GM18498 (cell line): ENCODE data around the gene STK32C.
"Not testable (repeated sequence)": the region's sequence is repeated elsewhere in the genome, so short reads cannot be mapped to it uniquely, and the experiment has no call there.

Source experiments
- ATAC-seq: cut with Tn5 transposase; IDR thresholded peaks from one replicate; pipeline ENCODE4 v1.9.1; 2021; ENCODE audit warnings: mild to moderate bottlenecking, moderate library complexity; ENCODE audit not compliant: unreplicated experiment

Gene STK32C

GRCh38 chr10:132303361-132304115 lies 4.2 kb downstream of the STK32C start:
- no peak for ATAC-seq

GRCh38 chr10:132302421-132303310 lies 5.1 kb downstream of the STK32C start:
- no peak for ATAC-seq

GRCh38 chr10:132301371-132302330 lies 6.1 kb downstream of the STK32C start:
- ATAC-seq, result no peak

DNA sequence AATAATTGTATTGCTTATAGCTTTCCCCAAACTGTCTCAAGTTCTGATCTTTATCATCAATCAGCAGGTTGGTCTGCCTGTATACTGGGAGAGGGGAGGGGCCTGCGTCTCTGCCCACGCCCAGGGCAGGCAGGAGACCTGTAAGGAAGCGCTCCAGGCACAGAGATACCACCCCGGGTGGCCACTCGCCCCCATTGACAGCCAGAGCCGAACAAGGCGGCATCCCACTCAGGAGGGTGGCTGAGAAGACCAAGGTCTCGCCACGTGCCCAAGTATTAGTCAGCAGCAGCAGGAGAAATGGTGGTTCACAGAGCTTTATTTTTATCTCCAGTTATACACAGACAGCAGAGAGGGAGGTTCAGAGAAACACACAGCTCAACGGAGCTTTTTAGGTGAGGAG lies 7.2 kb downstream of the STK32C start:
- no peak for ATAC-seq

- no peak for ATAC-seq
Observed at GRCh38 chr10:132299371-132300336, 8.1 kb downstream of the STK32C start.

DNA sequence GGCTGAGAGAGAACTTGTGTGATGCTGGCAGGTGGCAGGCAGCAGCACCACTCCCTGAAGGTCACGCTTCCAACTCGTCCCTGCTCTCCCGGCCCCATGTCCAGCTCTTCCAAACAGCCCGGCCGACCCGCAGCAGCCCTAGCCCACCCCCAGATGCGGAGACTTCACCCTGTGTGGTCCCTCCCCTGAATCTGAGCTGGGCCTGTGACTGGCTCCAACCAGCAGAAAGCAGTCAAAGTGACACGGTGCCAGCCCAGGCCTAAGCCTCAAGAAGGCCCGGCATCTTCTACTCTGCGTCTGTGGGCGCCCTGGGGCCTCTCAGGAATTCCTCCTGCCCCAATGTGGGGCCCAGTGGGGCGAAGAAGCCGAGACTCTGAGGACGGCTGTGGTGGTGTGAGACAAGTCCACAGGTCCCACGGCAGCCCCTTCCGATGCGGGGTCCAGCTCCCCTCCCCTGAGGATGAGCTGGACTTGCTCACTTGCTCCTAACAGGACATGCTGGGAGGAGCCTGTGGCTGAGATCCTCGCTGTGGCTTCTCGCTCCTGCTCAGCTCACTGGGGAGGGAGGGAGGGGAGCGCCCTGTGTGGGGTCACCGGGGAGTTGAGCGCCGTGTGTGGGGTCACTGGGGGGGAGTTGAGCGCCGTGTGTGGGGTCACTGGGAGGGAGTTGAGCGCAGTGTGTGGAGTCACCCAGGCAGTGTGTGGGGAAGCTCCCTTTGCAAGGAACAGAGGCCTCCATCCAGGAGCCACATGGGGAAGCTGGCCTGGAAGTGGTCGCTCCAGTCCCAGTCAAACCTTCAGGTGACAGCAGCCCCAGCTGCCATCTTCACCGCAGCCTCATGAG lies 9.5 kb downstream of the STK32C start:
- ATAC-seq, result no peak

DNA sequence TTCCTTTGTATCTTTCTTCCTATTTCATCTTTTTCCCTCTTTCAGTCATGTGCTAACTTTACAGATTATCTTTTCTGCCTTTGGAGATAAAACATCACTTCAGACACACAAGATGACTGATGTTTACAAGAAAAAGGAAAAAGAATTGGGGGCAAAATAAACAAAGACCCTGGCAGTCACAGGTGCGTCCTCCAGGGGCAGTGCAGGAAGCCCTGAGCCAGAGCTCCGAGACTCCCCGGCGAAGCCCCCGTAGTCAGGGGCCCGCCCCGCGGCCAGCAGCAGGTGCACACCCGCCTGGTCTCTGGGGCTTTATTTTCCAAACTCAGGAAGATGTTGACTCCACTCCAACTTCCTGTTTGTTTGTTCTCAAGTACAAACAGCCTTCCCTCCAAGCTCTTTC lies 10.2 kb downstream of the STK32C start:
- no peak for ATAC-seq

GRCh38 chr10:132296666-132297443 lies 10.9 kb downstream of the STK32C start:
- ATAC-seq, result no peak

DNA sequence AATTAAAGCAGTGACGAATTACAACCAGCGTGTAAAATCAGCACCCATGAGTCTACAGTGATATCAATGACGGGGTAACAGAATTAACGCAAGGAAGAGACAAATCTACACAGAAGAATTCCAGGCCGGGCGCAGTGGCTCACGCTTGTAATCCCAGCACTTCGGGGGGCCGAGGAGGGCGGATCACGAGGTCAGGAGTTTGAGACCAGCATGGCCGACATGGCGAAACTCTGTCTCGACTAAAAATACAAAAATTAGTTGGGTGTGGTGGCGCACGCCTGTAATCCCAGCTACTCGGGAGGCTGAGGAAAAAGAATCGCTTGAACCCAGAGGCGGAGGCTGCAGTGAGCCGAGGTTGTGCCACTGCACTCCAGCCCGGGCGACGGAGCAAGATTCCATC lies 12.3 kb downstream of the STK32C start:
- not testable (repeated sequence) for ATAC-seq

DNA sequence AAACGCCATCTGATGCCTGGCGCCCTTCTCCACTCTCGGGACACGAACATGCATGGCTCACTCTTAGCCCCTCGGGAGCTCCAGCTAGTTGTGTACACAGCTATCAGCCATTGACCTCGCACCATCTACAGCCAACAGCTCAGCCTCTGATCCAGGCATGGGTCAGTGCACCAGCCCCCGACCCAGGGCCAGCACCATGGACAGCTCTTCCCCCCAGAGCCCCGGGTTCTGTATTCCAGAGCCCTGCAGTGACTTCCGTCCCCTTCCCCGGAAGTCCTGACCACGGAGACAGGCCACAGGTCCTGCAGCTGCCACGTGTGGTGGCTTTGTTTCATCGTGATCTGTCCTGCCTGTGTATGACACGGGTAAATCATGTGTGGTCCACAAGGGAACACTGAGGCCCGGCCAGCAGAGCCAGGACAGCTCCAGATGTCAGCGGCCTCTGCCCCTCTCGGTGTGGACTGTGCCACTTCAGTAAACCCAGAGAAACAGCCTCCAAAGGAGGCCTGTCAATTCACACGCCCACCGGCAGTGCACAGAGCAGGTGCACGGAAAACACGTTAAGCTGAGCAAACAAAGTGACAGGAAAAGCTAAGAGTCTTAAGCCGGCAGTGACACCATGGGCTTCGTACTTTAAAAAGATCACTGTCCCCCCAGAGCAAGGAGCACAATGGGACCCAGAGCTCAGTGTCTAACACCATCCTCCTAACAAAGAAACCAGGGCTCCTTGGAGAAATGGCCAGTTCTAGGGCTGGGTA lies 13.0 kb downstream of the STK32C start:
- no peak for ATAC-seq

DNA sequence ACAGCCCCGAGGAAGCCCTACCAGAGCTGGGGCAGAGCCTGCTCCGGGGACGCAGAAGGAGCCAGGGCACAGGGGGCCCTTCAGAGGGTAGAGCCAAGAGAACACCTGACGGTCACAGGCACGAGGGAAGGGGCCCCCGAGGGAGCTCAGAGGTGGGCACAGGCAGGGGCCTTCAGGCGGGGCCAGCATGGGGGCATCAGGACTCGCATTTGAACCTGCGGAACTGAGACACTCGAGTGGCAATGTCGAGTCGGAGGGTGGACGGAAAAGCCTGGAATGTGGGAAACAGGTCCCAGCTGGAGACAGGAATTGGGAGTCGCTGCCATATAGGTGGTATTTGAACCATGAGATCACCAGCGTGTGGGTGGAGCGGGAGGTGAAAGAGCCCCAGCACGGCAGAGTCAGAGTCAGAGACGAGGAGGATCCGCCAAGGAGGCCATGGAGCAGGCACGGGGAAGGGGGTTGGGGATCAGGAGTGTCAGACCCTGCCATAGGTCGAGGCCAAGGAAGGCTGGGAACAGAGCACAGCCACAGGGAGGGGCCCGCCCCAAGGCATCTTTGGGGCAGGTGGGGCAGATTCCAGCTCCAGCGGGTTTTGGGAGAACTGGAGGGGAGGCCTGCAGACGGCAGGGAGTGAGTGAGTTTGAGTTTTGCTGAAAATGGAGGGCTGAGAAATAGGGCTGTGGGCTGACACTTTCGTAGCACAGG lies 13.8 kb downstream of the STK32C start:
- ATAC-seq, result no peak

DNA sequence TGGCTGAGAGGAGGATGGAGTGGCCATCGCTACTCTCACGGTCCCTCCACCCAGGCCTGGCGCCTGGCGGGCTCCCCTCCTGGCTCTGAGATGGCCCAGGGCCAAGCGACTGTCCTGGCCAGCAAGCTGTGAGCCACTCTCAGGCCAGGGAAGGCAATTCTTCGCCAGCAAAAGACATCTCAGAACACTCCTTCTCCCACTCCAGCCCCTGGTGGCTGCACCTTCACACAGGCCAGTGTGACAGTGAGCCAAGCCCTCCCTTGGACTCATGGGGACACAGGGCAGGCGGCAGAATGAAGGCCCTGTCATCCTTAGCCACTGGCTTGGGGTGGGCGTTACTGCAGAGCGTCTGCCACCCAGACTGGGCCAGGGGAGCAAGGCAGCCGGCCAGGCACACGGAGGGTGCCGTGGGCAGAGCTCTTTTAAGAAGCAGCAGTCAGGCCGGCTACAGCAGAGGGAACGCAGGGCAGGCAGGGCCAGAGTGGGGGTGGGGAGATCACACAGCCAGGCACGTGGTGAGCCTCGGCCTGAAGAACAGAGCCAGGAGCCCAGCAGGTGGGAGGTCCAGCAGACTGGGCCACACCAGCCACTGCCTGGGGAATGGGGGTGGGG lies 14.4 kb downstream of the STK32C start:
- ATAC-seq, result no peak

DNA sequence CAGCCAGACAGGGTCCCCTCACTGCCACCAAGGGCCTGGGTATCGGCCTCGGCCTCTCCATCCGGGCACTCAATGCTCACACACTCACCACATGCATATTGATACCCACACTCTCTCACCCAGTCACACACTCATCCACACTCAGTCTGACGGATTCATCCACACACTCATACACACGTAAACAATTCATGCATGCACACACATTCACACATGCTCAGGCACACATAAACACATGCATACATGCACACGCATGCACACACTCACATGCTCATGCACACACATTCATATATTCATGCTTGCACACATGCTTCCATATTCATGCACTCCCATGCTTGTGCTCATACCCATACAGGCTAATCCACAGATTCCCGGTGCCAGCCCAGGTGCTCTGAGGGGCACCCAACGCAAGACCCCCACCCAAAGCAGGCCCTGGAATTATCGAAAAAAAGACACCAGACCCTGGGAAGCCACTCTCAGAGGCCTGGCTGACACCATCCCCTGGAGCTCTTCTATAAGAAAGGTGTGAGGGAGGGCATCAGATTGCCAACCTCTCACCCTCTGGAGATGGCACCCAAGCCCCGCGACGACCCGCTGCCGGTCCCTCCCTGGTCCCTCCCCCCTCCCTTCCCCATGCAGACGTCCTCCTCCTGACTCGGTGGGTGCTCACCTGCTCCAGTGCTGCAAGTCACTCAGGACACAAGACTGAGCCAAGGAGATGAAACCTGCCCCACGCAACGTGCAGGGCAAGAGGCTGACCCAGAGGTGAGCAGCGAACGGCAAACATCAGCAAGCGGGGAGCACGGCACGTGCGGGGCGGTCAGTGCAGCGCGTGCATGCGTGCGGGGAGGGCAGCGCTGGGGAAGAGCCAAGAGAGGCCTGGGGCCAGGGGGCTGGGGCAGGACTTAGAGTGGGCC lies 15.2 kb downstream of the STK32C start:
- no peak for ATAC-seq

DNA sequence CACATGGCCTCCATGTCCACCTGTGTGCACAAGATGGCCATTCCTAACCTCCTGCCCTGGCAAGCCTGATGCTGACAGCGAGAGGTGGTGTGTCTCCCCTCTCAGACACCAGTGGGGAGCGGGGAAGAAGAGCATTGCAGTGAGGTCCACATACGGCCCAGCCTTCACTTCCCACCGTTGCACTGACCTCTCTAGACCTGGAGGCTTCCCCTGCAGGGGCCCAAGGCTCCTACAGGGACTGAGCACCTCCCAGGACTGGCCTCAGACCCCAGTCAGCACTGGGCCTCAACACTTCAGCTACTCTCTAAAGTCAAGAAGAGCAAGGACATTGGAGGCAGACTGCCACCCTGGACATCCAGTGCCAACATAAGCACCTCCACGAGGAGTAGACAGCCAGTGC lies 15.9 kb downstream of the STK32C start:
- no peak for ATAC-seq

- ATAC-seq, result no peak
Observed at GRCh38 chr10:132290631-132291030, 17.1 kb downstream of the STK32C start.
